ENCODE results near the gene ANKRD24. TPM values are rescaled to one million over a fixed set of nuclear protein-coding genes. Genes with fewer than 3 reads are reported as not detected.
"Not testable (repeated sequence)": the region's sequence is repeated elsewhere in the genome, so short reads cannot be mapped to it uniquely, and the experiment has no call there.

ANKRD24 gene
- total RNA-seq, 1 donor from 2014 or later: 0.13 TPM

- no peak for DNase-seq (ENCODE audit: low read depth in 2 of 2)
Measured at GRCh38 chr19:4267901-4268815, 85.7 kb downstream of the ANKRD24 start.

GRCh38 chr19:4268816-4269430 lies 86.4 kb downstream of the ANKRD24 start:
- no peak for DNase-seq (ENCODE audit: low read depth in 2 of 2)

- no peak for DNase-seq (ENCODE audit: low read depth in 2 of 2)
Measured at GRCh38 chr19:4272894-4273293, 90.4 kb downstream of the ANKRD24 start.

- DNase-seq (ENCODE audit: low read depth in 2 of 2): not testable (repeated sequence)
Measured at GRCh38 chr19:4274321-4274686, 91.8 kb downstream of the ANKRD24 start.

Other genes starting within 250 kb of the ANKRD24 start
- gene NMRK2, start 249.6 kb upstream of the ANKRD24 start, total RNA-seq: not detected in 2 replicates
- 127 and 171 TPM in 2 replicates for gene DAPK3, start 211.6 kb upstream of the ANKRD24 start, total RNA-seq
- 1,892 and 3,249 TPM in 2 replicates for gene EEF2, start 197.2 kb upstream of the ANKRD24 start, total RNA-seq
- gene PIAS4, start 175.0 kb upstream of the ANKRD24 start, total RNA-seq: 24.1 and 32.9 TPM in 2 replicates
- gene ZBTB7A, start 115.8 kb upstream of the ANKRD24 start, total RNA-seq: 7.2 and 14.2 TPM in 2 replicates
- 106 and 159 TPM in 2 replicates for gene MAP2K2, start 58.6 kb upstream of the ANKRD24 start, total RNA-seq
- gene CREB3L3, start 29.1 kb upstream of the ANKRD24 start, total RNA-seq: not detected in 2 replicates
- gene SIRT6, start 126 bp upstream of the ANKRD24 start, total RNA-seq: 9.0 and 12.3 TPM in 2 replicates
- gene EBI3, start 46.8 kb downstream of the ANKRD24 start, total RNA-seq: 0.26 and 1.5 TPM in 2 replicates
- 15.3 and 17.4 TPM in 2 replicates for gene YJU2, start 64.4 kb downstream of the ANKRD24 start, total RNA-seq
- not detected in 2 replicates for gene SHD, start 96.6 kb downstream of the ANKRD24 start, total RNA-seq
- not detected in 2 replicates for gene TMIGD2, start 119.7 kb downstream of the ANKRD24 start, total RNA-seq
- gene FSD1, start 121.9 kb downstream of the ANKRD24 start, total RNA-seq: 6.3 and 7.4 TPM in 2 replicates
- 28.5 and 38.2 TPM in 2 replicates for gene STAP2, start 156.1 kb downstream of the ANKRD24 start, total RNA-seq
- 5.8 and 8.7 TPM in 2 replicates for gene MPND, start 160.9 kb downstream of the ANKRD24 start, total RNA-seq
- gene SH3GL1, start 217.9 kb downstream of the ANKRD24 start, total RNA-seq: 50.6 and 85.3 TPM in 2 replicates
- 8.7 and 11.6 TPM in 2 replicates for gene CHAF1A, start 220.0 kb downstream of the ANKRD24 start, total RNA-seq